K562 (cell line): ENCODE results near the gene AKAP10. TPM values are rescaled to one million over a fixed set of nuclear protein-coding genes. Genes with fewer than 3 reads are reported as not detected.

Experiments
- BACH1 ChIP-seq: fragments of 200-800 bp; sonication (Bioruptor generic); IDR thresholded peaks from 2 replicates; pipeline ENCODE4 v1.6.1; 2016; ENCODE audit warnings: missing genetic modification characterization, missing compliant biosample characterization
- EWSR1 ChIP-seq: fragments of 450-650 bp; IDR thresholded peaks from 2 replicates; pipeline ENCODE4 v1.6.1; 2018; ENCODE audit warnings: borderline replicate concordance, mild to moderate bottlenecking, low read depth, moderate library complexity; ENCODE audit not compliant: partially characterized antibody
- HDAC8 ChIP-seq: fragments of 450-650 bp; IDR thresholded peaks from 2 replicates; pipeline ENCODE4 v1.6.1; 2016; ENCODE audit warnings: mild to moderate bottlenecking, missing genetic modification characterization, moderate library complexity, missing compliant biosample characterization
- JUND ChIP-seq, 2 experiments: IDR thresholded peaks; 2 replicates in 1 of 2; 3 replicates in 1 of 2; pipeline ENCODE4 v1.6.1; 2011; ENCODE audit warnings: borderline replicate concordance in 2 of 2, low read depth in 2 of 2, low read length in 2 of 2, improper control_type of control experiment in 1 of 2, missing biosample characterization in 1 of 2, missing genetic modification characterization in 1 of 2, missing genetic modification reagents in 1 of 2
- KDM5B ChIP-seq: fragments of 200-600 bp; sonication (generic); IDR thresholded peaks from 2 replicates; pipeline ENCODE4 v1.6.1; 2012; ENCODE audit warnings: low read depth, mild to moderate bottlenecking, moderate library complexity, low read length, control low read depth, inconsistent platforms; ENCODE audit not compliant: insufficient replicate concordance
- RCOR1 ChIP-seq, 2 experiments: IDR thresholded peaks; 2 replicates each; pipeline ENCODE4 v1.6.1; 2012; ENCODE audit warnings: low read depth in 2 of 2, low read length in 2 of 2, borderline replicate concordance in 1 of 2, improper control_type of control experiment in 1 of 2
- U2AF1 ChIP-seq: fragments of 200-400 bp; formaldehyde crosslinking; optimal IDR thresholded peaks from 2 replicates; pipeline ENCODE3; 2017; ENCODE audit warnings: mild to moderate bottlenecking, low read depth, low read length, moderate library complexity
- ZFP36 ChIP-seq: fragments of 150-350 bp; IDR thresholded peaks from 2 replicates; pipeline ENCODE4 v1.6.1; 2018; ENCODE audit warnings: low read length, low read depth; ENCODE audit not compliant: partially characterized antibody
- ZNF444 ChIP-seq: fragments of 250-450 bp; sonication (Bioruptor Pico); IDR thresholded peaks from 2 replicates; pipeline ENCODE4 v1.4.0; 2020; ENCODE audit warnings: mild to moderate bottlenecking, moderate library complexity
- polyA plus RNA-seq, 8 experiments: library from polyadenylated mRNA; depleted of rRNA in 4 of 8; stranded (reverse) in 5 of 8; unstranded in 3 of 8; fragments of >200 nt; fragmentation: Nextera tagmentation in 2 of 8; fragmentation: Illumina TruSeq in 1 of 8; extraction: Ambion mirVana in 2 of 8; extraction: Trizol in 1 of 8; gene quantifications; 2 replicates each; pipeline versions ENCODE4 v1.2.1 to v1.2.3, GENCODE V29; 2011 to 2014; ENCODE audit warnings: inconsistent platforms in 1 of 8, missing spikeins in 1 of 8
- total RNA-seq, 7 experiments: library from RNA; depleted of rRNA in 6 of 7; stranded (reverse); fragments of >200 nt in 6 of 7; fragmentation: Illumina TruSeq in 2 of 7; extraction: Trizol in 2 of 7; gene quantifications; 2 replicates each; pipeline versions ENCODE4 v1.2.1 to v1.2.3, GENCODE V29; 2011 to 2021; ENCODE audit warnings: low replicate concordance in 1 of 7
- TF ChIP-seq, protein P1 (sequence below): sonication (generic); formaldehyde crosslinking; IDR thresholded peaks from 2 replicates; pipeline ENCODE4 v1.8.1; 2023; ENCODE audit warnings: mild to moderate bottlenecking, missing genetic modification reagents
- TF ChIP-seq, protein P2 (sequence below): fragments of 250-450 bp; sonication (Bioruptor Pico); IDR thresholded peaks from 2 replicates; pipeline ENCODE4 v1.8.0; 2022; ENCODE audit warnings: moderate library complexity, mild to moderate bottlenecking, inconsistent platforms
- TF ChIP-seq, protein P3 (sequence below): sonication (generic); formaldehyde crosslinking; IDR thresholded peaks from 2 replicates; pipeline ENCODE4 v1.8.0; 2022; ENCODE audit warnings: mild to moderate bottlenecking, missing genetic modification reagents
- TF ChIP-seq, protein P4 (sequence below): fragments of 450-650 bp; IDR thresholded peaks from 2 replicates; pipeline ENCODE4 v1.6.1; 2016; ENCODE audit warnings: borderline replicate concordance

Gene AKAP10
- total and polyA plus RNA-seq, 9 of the 15 experiments (the other 6 are each of a cell fraction or from before 2014, with no cell fraction given) = 4.0 to 20.3 (median 8.2) TPM

DNA sequence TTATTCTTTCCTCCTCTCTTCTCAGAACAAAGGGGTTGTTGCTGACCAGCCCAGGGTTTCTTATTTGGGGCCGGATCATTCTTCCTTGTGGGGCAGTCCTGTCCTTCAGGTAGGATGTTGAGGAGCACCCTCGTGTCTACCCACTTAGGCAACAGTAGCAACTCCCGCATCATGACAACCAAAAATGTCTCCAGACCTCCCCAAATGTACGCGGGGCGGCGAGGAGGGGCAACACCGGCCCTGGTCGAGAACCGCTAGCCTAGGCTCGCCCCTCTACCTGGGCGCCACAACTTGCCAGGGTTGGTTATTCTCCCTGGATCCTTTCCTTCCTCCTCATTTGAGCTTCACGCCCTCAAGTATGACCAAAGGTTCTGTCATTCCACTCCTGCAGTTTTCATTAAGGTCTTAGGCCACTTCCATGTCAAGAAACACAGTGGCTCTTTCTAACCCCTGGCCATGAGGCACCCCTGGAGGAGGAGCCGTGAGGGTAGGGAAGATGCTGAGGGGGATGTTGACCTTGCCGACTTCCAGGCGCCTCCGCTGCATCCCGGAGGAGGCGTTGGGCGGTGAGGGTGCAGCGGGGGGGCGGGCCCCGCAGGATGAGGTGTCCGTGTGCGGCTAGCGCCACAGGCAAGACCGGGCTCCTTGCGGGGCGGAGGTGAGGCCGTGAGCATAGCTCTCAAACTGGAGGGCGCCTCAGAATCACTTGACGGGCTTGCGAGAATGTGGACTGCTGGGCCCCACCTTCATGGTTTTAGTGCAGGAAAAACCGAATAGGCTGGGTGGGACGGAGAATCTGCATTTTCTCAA lies 30.8 kb upstream of the AKAP10 start (continued):
- peak in 1 of 2 experiments; percentile 68; a peak in 1 of 4 replicates for TF ChIP-seq RCOR1 (IDR thresholded peaks at IDR 0.05; ENCODE audit: borderline replicate concordance in 1 of 2, low read depth in 2 of 2, low read length in 2 of 2)
- no peak for TF ChIP-seq JUND (IDR thresholded peaks at IDR 0.05; ENCODE audit: borderline replicate concordance, low read depth, low read length)
- 0 out of 3 replicates have a peak, but pooled peaks have one; percentile 3 for TF ChIP-seq JUND (tag; IDR thresholded peaks at IDR 0.05; ENCODE audit: borderline replicate concordance, low read depth, low read length)
- TF ChIP-seq, protein P1, sequence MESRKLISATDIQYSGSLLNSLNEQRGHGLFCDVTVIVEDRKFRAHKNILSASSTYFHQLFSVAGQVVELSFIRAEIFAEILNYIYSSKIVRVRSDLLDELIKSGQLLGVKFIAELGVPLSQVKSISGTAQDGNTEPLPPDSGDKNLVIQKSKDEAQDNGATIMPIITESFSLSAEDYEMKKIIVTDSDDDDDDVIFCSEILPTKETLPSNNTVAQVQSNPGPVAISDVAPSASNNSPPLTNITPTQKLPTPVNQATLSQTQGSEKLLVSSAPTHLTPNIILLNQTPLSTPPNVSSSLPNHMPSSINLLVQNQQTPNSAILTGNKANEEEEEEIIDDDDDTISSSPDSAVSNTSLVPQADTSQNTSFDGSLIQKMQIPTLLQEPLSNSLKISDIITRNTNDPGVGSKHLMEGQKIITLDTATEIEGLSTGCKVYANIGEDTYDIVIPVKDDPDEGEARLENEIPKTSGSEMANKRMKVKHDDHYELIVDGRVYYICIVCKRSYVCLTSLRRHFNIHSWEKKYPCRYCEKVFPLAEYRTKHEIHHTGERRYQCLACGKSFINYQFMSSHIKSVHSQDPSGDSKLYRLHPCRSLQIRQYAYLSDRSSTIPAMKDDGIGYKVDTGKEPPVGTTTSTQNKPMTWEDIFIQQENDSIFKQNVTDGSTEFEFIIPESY (CRISPR knock-in tag) = peak; percentile 13; the same call in 1 of the 2 replicates
- TF ChIP-seq ZFP36 = peak; percentile 19
- TF ChIP-seq, protein P2, sequence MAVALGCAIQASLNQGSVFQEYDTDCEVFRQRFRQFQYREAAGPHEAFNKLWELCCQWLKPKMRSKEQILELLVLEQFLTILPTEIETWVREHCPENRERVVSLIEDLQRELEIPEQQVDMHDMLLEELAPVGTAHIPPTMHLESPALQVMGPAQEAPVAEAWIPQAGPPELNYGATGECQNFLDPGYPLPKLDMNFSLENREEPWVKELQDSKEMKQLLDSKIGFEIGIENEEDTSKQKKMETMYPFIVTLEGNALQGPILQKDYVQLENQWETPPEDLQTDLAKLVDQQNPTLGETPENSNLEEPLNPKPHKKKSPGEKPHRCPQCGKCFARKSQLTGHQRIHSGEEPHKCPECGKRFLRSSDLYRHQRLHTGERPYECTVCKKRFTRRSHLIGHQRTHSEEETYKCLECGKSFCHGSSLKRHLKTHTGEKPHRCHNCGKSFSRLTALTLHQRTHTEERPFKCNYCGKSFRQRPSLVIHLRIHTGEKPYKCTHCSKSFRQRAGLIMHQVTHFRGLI (CRISPR knock-in tag) = no peak
- no peak for TF ChIP-seq BACH1 (tag)
- TF ChIP-seq ZNF444 (CRISPR knock-in tag) = no peak
- no peak for TF ChIP-seq HDAC8
- no peak for TF ChIP-seq U2AF1
- TF ChIP-seq, protein P3, sequence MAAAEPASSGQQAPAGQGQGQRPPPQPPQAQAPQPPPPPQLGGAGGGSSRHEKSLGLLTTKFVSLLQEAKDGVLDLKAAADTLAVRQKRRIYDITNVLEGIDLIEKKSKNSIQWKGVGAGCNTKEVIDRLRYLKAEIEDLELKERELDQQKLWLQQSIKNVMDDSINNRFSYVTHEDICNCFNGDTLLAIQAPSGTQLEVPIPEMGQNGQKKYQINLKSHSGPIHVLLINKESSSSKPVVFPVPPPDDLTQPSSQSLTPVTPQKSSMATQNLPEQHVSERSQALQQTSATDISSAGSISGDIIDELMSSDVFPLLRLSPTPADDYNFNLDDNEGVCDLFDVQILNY (CRISPR knock-in tag) = no peak
- TF ChIP-seq, protein P4, sequence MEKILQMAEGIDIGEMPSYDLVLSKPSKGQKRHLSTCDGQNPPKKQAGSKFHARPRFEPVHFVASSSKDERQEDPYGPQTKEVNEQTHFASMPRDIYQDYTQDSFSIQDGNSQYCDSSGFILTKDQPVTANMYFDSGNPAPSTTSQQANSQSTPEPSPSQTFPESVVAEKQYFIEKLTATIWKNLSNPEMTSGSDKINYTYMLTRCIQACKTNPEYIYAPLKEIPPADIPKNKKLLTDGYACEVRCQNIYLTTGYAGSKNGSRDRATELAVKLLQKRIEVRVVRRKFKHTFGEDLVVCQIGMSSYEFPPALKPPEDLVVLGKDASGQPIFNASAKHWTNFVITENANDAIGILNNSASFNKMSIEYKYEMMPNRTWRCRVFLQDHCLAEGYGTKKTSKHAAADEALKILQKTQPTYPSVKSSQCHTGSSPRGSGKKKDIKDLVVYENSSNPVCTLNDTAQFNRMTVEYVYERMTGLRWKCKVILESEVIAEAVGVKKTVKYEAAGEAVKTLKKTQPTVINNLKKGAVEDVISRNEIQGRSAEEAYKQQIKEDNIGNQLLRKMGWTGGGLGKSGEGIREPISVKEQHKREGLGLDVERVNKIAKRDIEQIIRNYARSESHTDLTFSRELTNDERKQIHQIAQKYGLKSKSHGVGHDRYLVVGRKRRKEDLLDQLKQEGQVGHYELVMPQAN = no peak
- TF ChIP-seq EWSR1 = no peak
- peak; percentile 9 for TF ChIP-seq KDM5B
